ENCODE results near the gene SUCLG2. TPM values are rescaled to one million over a fixed set of nuclear protein-coding genes. Genes with fewer than 3 reads are reported as not detected.

Gene SUCLG2
- total and polyA plus RNA-seq, 2 experiments from 2014 or later, result 49.9 TPM

- no peaks in the 10 kb centered on the region for H3K9me2 ChIP-seq (ENCODE audit: insufficient read depth)
- H3K9me3 ChIP-seq (ENCODE audit: low read depth), result no peaks in the 10 kb centered on the region
- no peak overlapping the region for H3K4me2 ChIP-seq (ENCODE audit: unreplicated experiment)
- no peaks in the 10 kb centered on the region for H4K20me1 ChIP-seq (ENCODE audit: insufficient read depth)
- TF ChIP-seq EZH2phosphoT487 (IDR thresholded peaks at IDR 0.05; ENCODE audit: insufficient read depth, low read depth), result no peak
- no peak for TF ChIP-seq EZH2 (IDR thresholded peaks at IDR 0.05; ENCODE audit: insufficient read depth, poor library complexity, severe bottlenecking)
- H3K9ac ChIP-seq, result no peak overlapping the region
- H2AFZ ChIP-seq, result no peak overlapping the region
- H3K36me3 ChIP-seq (ENCODE audit: low read depth), result 0 out of 2 replicates have a peak, but pooled peaks cover 6% of the 10 kb centered on the region
- no peak overlapping the region for H3K27ac ChIP-seq
- 54 to 67% methylated on average over 2 of the region's 2 CpGs for WGBS, 2 experiments (ENCODE audit: low coverage in 1 of 2, low lambda C conversion rate in 2 of 2, missing lambda C conversion rate in 2 of 2)
- in situ Hi-C loops (cut with MboI), result no loop called here
- H3K27me3 ChIP-seq (replicated peaks; ENCODE audit: insufficient read depth), result no peaks in the 10 kb centered on the region
- H3K79me2 ChIP-seq (ENCODE audit: insufficient read depth), result no peaks in the 10 kb centered on the region
- no peak overlapping the region for H3K4me3 ChIP-seq
- no peak for DNase-seq
- no peaks in the 10 kb centered on the region for H3F3A ChIP-seq (ENCODE audit: insufficient read depth)
- no peaks in the 10 kb centered on the region for H3K4me1 ChIP-seq (ENCODE audit: insufficient read depth)
These were observed 136.6 kb downstream of the SUCLG2 start for GRCh38 chr3:67517781-67518180.

DNA sequence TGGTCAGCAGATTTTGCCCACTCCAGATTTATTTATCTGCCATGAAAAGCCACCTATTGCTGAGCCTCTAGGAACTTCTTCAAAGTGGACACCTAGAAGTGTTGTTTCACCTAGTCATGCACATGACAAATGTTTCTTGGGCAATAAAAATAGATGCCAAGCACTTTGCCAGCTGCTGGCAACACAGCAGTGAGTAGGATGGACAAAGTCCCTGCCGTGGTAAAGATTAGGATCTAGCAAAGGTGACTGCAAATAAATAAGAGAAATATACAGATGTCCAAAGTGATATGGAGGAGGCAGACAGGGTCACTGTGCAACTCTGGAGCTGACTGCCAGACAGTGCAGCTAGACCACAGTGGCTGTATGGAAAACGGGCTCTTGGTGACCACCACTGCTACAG is 137.9 kb downstream of the SUCLG2 start:
- H3K36me3 ChIP-seq (ENCODE audit: low read depth), result 0 out of 2 replicates have a peak, but pooled peaks cover 6% of the 10 kb centered on the region
- no peak overlapping the region for H3K4me2 ChIP-seq (ENCODE audit: unreplicated experiment)
- H3K79me2 ChIP-seq (ENCODE audit: insufficient read depth), result no peaks in the 10 kb centered on the region
- H3K9me3 ChIP-seq (ENCODE audit: low read depth), result no peaks in the 10 kb centered on the region
- no peaks in the 10 kb centered on the region for H3K9me2 ChIP-seq (ENCODE audit: insufficient read depth)
- no peak overlapping the region for H3K9ac ChIP-seq
- no peaks in the 10 kb centered on the region for H3K4me1 ChIP-seq (ENCODE audit: insufficient read depth)
- TF ChIP-seq EZH2phosphoT487 (IDR thresholded peaks at IDR 0.05; ENCODE audit: insufficient read depth, low read depth) (no peak), EZH2 (IDR thresholded peaks at IDR 0.05; ENCODE audit: insufficient read depth, poor library complexity, severe bottlenecking) (no peak)
- 97 to 100% methylated on average over 2 of the region's 2 CpGs for WGBS, 2 experiments (ENCODE audit: low coverage in 1 of 2, low lambda C conversion rate in 2 of 2, missing lambda C conversion rate in 2 of 2)
- in situ Hi-C loops (cut with MboI), result no loop called here
- no peak overlapping the region for H3K27ac ChIP-seq
- H2AFZ ChIP-seq, result no peak overlapping the region
- no peak overlapping the region for H3K4me3 ChIP-seq
- H3K27me3 ChIP-seq (replicated peaks; ENCODE audit: insufficient read depth), result no peaks in the 10 kb centered on the region
- H4K20me1 ChIP-seq (ENCODE audit: insufficient read depth), result no peaks in the 10 kb centered on the region
- no peaks in the 10 kb centered on the region for H3F3A ChIP-seq (ENCODE audit: insufficient read depth)
- no peak for DNase-seq

- H3K36me3 ChIP-seq (ENCODE audit: low read depth), result peaks cover 6% of the 10 kb centered on the region; the same call in 1 of the 2 replicates
- no peak for DNase-seq
- no peaks in the 10 kb centered on the region for H3K4me1 ChIP-seq (ENCODE audit: insufficient read depth)
- H2AFZ ChIP-seq, result no peak overlapping the region
- H3K79me2 ChIP-seq (ENCODE audit: insufficient read depth), result no peaks in the 10 kb centered on the region
- no peaks in the 10 kb centered on the region for H4K20me1 ChIP-seq (ENCODE audit: insufficient read depth)
- H3F3A ChIP-seq (ENCODE audit: insufficient read depth), result no peaks in the 10 kb centered on the region
- no peak overlapping the region for H3K9ac ChIP-seq
- H3K27ac ChIP-seq, result no peak overlapping the region
- TF ChIP-seq EZH2 (IDR thresholded peaks at IDR 0.05; ENCODE audit: insufficient read depth, poor library complexity, severe bottlenecking) (no peak), EZH2phosphoT487 (IDR thresholded peaks at IDR 0.05; ENCODE audit: insufficient read depth, low read depth) (no peak)
- H3K9me2 ChIP-seq (ENCODE audit: insufficient read depth), result no peaks in the 10 kb centered on the region
- no peak overlapping the region for H3K4me2 ChIP-seq (ENCODE audit: unreplicated experiment)
- H3K9me3 ChIP-seq (ENCODE audit: low read depth), result no peaks in the 10 kb centered on the region
- in situ Hi-C loops (cut with MboI), result no loop called here
- 71 to 73% methylated on average over 3 of the region's 3 CpGs for WGBS, 2 experiments (ENCODE audit: low coverage in 1 of 2, low lambda C conversion rate in 2 of 2, missing lambda C conversion rate in 2 of 2)
- H3K4me3 ChIP-seq, result no peak overlapping the region
- no peaks in the 10 kb centered on the region for H3K27me3 ChIP-seq (replicated peaks; ENCODE audit: insufficient read depth)
These were observed 138.6 kb downstream of the SUCLG2 start for GRCh38 chr3:67515778-67516177.

- Histone ChIP-seq H3K4me2 (ENCODE audit: unreplicated experiment) (no peak overlapping the region), H3K9me3 (ENCODE audit: low read depth) (no peaks in the 10 kb centered on the region), H3F3A (ENCODE audit: insufficient read depth) (peaks cover 6% of the 10 kb centered on the region; the same call in 1 of the 2 replicates), H3K27me3 (replicated peaks; ENCODE audit: insufficient read depth) (no peaks in the 10 kb centered on the region), H2AFZ (no peak overlapping the region), H3K27ac (no peak overlapping the region), H3K79me2 (ENCODE audit: insufficient read depth) (no peaks in the 10 kb centered on the region), H3K36me3 (ENCODE audit: low read depth) (peaks cover 8% of the 10 kb centered on the region; the same call in 1 of the 2 replicates), H3K4me3 (no peak overlapping the region), H4K20me1 (ENCODE audit: insufficient read depth) (no peaks in the 10 kb centered on the region), H3K9ac (no peak overlapping the region), H3K9me2 (ENCODE audit: insufficient read depth) (no peaks in the 10 kb centered on the region), H3K4me1 (ENCODE audit: insufficient read depth) (peaks cover 7% of the 10 kb centered on the region; the same call in 1 of the 2 replicates)
- WGBS, 2 experiments (ENCODE audit: low coverage in 1 of 2, low lambda C conversion rate in 2 of 2, missing lambda C conversion rate in 2 of 2), result 63% methylated on average over 4 of the region's 4 CpGs
- TF ChIP-seq EZH2 (IDR thresholded peaks at IDR 0.05; ENCODE audit: insufficient read depth, poor library complexity, severe bottlenecking) (no peak), EZH2phosphoT487 (IDR thresholded peaks at IDR 0.05; ENCODE audit: insufficient read depth, low read depth) (no peak)
- DNase-seq, result peak; percentile 52
- in situ Hi-C loops (cut with MboI), result no loop called here
These were observed 144.8 kb downstream of the SUCLG2 start for GRCh38 chr3:67509471-67510075.
